Raji (cell line): ENCODE data around the gene GRAP.

Source experiments
- POLR2A ChIP-seq: IDR thresholded peaks from 2 replicates; pipeline ENCODE4 v1.6.1; 2011; ENCODE audit warnings: low read depth, low read length, control low read depth; ENCODE audit not compliant: insufficient read depth

GRAP gene

DNA sequence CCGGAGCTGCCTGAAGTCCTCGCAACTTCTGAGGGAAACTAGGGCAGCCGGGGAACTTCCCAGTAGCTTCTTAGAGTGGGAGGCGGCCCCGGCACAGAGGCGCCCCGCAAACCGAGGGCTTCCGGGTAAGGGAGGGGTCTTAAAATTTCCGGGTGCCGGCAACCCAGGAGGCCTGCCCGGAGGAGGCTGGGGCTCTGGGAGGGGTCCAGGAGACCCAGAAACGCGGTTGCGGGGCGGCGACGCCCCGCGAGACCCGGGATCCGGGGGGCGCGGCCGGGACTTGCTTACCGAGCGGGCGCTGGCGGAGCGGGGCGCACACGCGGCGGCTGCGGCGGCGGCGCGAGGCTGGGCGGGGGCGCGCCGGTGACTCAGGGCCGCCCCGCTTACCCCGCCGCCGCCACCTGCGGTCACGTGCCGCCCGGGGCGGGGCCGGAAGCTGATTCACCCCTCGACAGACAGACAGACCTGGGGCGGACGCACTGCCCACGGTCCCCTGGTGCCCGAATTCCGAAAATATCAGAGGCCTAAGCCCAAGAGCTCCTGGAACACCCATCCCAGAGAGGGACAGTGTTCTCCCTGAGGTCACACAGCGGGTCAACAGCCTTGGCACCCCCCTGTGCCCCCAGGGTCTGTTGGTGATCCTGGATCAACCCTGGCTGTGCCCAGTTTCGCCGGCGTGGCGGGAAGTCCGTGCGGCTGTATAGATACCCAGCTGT is 42.2 kb downstream of the GRAP start, which contains the start of gene FAM83G:
TSS of gene FAM83G (minus strand) at position 344 of the 716 bp plus-strand sequence. CDS start 723 bp downstream, outside the sequence.
- peak; percentile 72 for TF ChIP-seq POLR2A

DNA sequence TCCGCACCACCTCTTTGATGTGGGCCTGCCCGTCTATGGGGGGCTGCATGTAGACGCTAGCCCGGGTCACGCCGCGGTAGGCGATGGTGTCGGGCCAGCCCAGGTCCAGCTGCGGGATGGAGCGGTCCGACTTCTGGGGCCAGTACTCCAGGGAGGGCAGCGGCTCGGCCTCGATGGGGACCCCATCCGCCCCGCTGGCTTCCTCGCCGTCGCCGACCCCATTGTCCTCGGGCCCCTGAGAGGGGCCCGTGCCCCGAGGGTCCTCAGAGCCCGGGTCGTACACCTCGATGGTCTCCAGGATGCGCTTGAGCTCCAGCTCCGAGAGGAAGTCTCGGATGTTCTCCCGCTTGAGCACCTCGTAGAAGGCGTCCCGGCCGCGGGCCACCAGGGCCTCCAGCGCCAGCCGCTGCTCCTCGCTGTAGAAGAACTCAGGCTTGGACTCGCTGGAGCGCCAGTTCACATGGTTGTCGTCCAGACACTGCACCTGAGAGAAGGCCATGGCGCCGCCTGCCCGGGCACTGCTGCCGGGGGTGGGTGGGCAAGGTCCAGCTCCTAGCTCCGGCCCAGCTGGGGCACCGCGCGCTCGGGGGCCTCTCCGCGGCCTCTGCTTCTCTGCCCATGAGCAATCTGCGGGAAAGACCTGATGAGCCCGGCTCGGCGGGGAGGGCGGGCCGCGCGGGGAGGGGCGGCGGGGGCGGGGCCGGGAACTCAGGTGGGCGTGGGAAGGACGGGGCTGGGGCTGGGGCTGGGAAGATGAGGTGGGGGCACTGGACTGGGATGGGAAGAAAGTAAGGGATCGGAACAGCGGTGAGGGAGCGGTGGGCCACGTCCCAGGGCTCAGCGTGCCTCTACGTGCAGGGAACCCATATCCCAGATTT is 43.0 kb downstream of the GRAP start:
- no peak for TF ChIP-seq POLR2A

DNA sequence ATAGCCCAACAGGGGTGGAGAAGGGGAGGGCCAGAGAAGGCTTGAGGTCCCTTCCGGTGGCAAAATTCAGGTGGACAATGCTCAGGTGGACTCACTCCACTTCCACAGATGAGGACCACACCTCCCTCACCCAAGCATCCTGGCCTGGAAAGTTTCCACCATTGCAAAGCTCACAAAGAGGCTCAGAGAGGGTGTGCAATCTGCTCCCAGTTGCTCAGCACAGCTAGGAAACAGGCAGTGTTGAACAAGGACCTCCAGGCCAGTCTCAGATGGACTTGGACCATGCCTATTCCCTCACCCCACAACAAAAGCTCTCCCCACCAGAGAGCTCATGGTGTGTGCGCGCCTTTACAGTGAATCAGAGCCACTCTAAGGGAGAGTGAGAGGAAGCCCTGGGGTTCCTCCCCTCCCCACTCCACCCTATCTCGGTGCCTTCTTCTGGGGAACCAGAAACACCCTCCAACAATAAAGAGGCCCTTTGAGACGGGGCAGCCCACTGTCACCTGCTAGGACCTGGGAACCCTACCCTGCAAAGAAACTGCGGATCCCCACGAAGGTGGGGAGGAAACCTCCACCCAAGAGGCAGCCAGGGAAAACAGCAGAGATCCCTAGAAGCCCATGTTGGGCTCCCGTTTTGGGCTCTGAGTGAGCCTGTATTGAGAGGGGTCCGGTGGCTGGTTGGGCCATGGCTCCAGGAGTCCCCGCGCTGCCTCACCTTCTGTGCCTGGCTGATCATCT is 43.8 kb downstream of the GRAP start:
- no peak for TF ChIP-seq POLR2A

DNA sequence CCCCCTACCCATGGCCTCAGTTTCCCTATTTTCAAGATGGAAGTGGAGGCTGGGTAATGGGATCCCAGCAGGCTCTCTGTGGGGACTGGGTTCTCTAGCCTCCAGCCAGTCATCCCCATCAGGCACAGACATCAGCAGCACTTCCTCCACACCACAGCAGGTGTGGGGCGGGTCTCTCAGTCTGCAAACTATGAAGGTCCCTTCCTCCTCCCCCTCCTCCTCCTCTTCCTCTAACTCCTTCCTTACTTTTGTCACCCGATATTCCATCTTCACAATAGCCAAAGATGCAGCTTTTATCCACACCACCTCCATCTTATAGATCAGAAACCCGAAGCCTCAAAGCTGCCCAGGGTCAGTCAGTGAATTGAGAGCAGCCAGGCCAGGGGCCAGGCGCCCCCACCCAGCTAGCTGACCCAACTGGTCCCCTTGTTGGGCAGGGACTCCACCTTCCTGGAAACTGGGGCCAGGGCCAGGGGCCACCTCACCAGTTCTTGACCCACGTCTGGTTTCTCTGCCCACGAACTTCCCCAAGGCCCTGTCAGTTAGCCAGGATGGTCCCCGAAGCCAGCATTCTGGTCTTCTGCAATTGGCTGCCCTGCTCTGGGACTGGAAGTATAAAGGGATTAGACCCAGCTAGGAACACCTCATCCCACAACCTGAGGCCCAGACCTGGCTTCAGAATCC is 44.7 kb downstream of the GRAP start:
- no peak for TF ChIP-seq POLR2A

DNA sequence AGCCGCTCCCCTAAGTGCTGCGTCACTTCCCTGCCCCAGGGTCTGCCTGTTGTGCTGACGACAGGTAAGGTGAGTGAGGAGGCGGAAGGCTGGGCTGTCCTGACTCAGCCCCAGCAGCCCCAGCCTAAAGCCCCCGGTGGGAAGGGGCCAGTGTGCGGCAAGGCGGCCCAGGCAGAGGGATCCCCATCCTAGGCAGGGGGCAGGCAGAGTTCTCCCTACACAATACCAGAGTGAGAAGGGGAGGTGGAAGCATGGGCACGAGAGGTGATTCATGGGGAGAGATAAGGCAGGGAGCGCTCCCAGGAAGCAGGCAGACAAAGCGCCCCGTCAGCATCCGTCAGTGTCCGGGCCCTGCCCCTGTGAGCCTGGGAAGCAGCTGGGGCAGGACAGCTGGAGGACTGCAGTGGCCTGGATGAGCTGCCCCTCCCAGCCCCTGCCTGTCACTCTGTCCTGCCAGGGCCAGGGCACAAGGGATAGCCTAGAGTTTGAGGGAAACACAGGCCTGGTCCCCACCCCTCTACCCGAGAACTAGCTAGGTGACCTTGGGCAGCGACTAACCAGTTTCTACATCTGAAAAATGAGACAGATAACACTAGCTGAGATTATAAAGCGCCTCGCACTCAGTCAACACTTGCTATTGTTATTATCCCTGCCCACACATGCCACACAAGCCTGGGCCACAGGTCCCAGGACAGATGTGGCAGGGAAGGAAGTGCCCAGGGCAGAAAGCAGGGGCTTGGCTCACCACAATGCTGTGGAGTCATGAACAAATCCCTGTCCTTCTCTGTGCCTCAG is 46.0 kb downstream of the GRAP start:
- no peak for TF ChIP-seq POLR2A

DNA sequence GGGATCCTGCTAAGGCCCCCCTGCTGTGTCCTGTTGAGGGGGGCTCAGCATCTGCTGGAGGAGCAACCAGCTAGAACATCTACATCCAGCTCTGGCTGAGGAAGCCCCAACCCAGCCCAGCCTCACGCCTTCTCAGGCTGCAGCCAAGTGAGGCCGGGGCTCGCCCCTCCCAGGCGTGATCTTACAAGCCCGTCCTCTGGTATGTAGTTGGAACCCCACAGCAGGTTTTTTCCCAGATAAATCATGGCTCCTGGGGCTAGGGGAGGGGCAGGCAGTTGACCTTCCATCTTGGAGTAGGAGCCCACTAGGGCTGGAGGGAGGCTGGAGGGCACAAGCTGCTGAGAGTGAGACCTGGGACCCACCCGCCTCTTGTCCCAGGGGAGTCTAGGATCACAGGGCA is 46.8 kb downstream of the GRAP start:
- no peak for TF ChIP-seq POLR2A

DNA sequence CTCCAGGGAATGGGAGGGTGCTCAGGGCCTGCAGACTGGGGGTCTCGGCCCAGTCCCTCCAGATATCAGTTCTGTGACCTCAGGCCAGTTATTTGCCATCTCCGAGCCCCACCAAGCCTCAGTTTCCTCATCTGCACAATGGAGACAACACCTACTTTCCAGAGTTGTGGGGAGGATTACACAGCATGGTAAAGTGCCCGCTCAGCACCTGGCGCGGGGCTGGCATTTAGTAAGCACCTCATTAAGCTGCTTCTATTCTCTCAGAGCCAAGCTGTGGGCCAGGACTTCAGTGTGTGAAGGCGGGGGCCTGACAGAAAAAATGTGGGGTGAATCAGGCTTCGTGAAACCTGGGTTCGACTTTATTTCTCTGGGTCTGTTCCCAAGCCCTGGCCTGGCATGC is 47.4 kb downstream of the GRAP start:
- no peak for TF ChIP-seq POLR2A

DNA sequence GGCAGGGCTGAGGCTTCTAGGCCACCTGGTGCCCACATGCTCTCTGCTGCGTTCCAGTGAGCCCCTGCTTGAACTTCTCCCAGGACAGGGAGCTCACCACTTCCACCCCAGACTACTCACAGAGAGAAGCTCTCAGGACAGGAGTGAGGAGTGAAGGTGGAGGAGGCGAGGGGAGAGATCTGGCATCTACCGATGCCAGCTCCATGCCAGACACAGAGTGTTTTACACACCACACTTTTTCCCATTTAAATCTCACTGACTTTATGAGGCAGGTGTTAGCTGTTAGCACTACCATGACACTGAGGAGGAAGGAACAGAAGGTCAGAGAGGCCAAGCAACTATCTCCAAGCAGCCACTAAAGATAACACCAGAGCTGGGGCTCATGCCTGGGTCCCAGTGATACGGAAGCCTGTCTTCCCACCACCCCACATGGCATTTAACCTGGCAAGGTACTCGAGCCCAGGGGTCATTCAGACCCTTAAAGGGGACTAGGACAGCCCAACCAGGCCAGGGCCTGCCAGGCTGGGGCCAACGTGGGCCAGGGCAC is 49.0 kb downstream of the GRAP start:
- TF ChIP-seq POLR2A, result no peak

DNA sequence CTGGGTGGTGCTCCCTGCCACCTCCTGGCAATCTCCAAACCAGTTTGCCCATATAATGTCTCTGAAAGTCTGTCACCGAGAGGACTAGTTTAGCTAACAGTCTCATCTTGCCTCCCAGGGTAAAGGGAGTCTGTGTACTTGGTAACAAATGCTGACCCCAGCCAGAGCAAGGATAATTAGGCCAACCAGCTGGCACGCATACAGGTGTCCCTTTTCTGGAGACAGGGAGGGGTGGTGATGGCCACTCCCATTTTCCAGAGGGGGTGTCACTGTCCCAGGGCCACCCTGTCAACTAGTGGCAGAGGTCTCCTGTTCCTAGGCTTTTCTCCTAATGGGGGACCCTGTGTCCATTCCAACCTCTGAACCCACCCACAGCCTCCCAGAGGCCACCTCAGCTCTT is 50.3 kb downstream of the GRAP start:
- TF ChIP-seq POLR2A, result no peak

DNA sequence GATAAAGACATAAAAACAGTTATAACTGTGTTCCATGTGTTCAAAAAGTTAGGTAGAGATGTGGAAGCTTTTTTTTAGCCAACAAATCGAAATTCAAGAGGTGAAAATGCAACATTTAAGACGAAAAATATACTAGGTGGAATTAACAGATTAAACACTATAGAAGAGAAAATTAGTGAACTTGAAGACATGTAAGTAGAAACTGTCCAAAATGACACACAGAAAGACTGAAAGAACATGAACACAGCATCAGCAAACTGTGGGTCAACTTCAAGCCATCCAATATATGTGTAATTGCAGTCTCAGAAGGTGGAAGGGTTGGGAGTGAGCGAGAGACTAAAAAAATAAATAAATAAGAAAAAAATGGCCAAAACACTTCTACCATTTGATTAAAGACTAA is 51.5 kb downstream of the GRAP start:
- no peak for TF ChIP-seq POLR2A

DNA sequence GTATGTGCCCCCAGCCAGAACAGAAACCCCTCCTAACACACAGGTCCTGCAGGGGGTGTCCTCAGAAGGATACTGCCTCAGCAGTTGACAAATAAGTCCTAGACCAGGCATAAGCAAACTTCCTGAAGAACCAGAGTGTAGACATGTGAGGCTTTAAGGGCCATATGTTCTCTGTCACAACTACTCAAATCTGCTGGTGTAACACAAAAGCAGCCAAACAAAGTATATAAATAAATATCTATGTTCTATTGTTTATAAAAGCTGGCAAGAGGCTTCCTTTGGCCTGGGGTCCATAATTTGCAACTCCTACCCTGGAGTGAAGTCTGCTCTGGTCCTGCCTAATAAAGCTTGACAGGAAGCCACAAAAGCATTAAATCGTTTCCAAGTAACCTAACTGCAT is 52.1 kb downstream of the GRAP start:
- no peak for TF ChIP-seq POLR2A

DNA sequence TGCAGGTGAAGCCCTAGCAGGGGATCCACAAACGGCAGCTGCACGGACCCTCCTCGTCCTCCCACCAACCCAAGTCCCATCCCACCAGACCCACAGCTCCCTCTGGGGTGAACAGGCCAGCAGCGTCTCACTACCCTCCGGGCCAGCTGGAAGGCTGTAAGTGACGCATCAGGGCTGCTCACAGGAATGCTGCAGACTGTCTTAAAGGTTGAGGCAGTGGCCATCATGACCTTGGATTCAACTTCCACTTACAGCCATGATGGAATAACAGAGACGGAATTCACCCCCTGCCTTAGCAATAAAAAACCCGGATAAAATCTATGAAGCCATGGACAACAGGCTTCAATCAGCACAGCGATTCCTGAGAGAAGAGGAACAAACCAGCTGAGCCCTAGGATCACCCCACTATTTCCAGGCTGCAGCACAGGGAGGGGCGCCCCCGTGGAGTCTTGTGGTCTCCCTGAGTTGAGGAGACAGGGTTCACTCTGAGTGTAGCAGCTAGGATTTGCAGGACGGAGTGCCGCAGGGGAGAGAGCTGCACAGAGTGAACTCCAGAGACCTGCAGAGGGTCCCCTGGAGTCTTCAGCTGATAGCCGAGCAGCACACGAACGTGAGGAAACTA is 52.7 kb downstream of the GRAP start:
- no peak for TF ChIP-seq POLR2A

DNA sequence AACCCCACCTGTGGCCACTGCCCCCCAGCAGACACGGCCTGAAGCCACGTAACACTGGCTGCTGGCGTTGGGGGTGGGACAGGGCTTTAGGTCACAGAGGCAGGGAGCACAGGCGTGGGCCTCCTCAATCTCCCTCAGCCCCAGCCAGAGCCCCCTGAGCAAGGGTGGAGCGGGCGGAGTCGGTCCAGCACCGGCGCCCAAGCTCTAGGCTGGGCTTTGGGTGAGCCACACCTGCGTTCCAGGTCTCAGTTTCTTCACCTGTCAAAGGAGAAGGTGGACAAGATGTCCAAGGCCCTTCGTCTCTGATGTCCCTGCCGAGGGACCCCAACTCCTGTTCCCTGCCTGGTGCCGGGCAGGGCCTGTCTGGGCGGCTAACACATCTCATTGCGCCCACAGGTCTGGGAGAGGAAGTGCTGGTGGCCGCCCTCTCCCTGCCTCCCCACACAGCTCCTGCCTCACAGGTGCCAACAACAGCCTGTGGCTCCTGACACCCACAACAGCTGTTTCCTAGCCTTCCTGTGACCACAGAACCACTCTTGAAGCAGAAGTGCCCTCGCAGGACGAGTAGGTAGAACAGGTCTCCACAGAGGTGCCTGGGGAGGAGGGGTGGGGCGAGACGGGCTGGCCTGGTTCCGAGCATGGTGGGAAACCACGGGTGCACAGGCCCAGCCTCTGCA is 54.2 kb downstream of the GRAP start:
- TF ChIP-seq POLR2A, result no peak
